GM23338 (cell line): Measurements from ENCODE around the gene ADIG. TPM values are rescaled to one million over a fixed set of nuclear protein-coding genes. Genes with fewer than 3 reads are reported as not detected.

Experiments used
- ATAC-seq: fragments of 200-7000 bp; cut with Tn5 transposase; 3 replicates; pipeline ENCODE4 v1.9.1; 2020
- DNase-seq: peaks from one replicate; pipeline ENCODE4 v3.0.0-alpha.2; 2015; ENCODE audit warnings: low spot score
- H2AFZ ChIP-seq: fragments of 200-600 bp; sonication (generic); 2 replicates; pipeline ENCODE4 v1.8.0; 2016; ENCODE audit warnings: antibody characterized with exemption, mild to moderate bottlenecking, moderate library complexity
- H3F3A ChIP-seq: fragments of 200-600 bp; sonication (generic); replicated peaks from 2 replicates; pipeline ENCODE4 v1.8.0; 2017; ENCODE audit warnings: antibody characterized with exemption, mixed run types, low read depth
- H3K27ac ChIP-seq: fragments of 200-600 bp; sonication (generic); 2 replicates; pipeline ENCODE4 v1.6.1; 2016; ENCODE audit warnings: low read depth
- H3K27me3 ChIP-seq: fragments of 200-600 bp; sonication (generic); 2 replicates; pipeline ENCODE4 v1.8.0; 2016; ENCODE audit warnings: mild to moderate bottlenecking, mixed run types, moderate library complexity; ENCODE audit not compliant: insufficient read depth
- H3K36me3 ChIP-seq: fragments of 200-600 bp; sonication (generic); 2 replicates; pipeline ENCODE4 v1.8.0; 2016; ENCODE audit warnings: mild to moderate bottlenecking; ENCODE audit not compliant: insufficient read depth
- H3K4me1 ChIP-seq: fragments of 200-600 bp; sonication (generic); 2 replicates; pipeline ENCODE4 v1.8.0; 2016; ENCODE audit warnings: mild to moderate bottlenecking, moderate library complexity; ENCODE audit not compliant: insufficient read depth
- H3K4me2 ChIP-seq: fragments of 200-600 bp; sonication (generic); 2 replicates; pipeline ENCODE4 v1.7.1; 2017; ENCODE audit warnings: mixed run types
- H3K4me3 ChIP-seq: fragments of 200-600 bp; sonication (generic); 2 replicates; pipeline ENCODE4 v1.6.1; 2016; ENCODE audit warnings: mixed run types
- H3K79me2 ChIP-seq: fragments of 200-600 bp; sonication (generic); replicated peaks from 2 replicates; pipeline ENCODE4 v1.8.0; 2017; ENCODE audit warnings: mild to moderate bottlenecking; ENCODE audit not compliant: insufficient read depth
- H3K9me2 ChIP-seq: fragments of 200-600 bp; sonication (generic); 2 replicates; pipeline ENCODE4 v1.8.0; 2017; ENCODE audit not compliant: insufficient read depth
- H4K20me1 ChIP-seq: fragments of 200-600 bp; sonication (generic); replicated peaks from 2 replicates; pipeline ENCODE4 v1.8.0; 2017; ENCODE audit warnings: mild to moderate bottlenecking; ENCODE audit not compliant: insufficient read depth
- H3K27ac Mint-ChIP-seq: 2 replicates; pipeline ENCODE4 v1.8.0; 2020; ENCODE audit warnings: inconsistent platforms, mild to moderate bottlenecking, moderate library complexity, mixed read lengths
- H3K27me3 Mint-ChIP-seq: 3 replicates; pipeline ENCODE4 v1.8.0; 2022; ENCODE audit warnings: low read depth, mild to moderate bottlenecking, moderate library complexity, mixed read lengths, inconsistent platforms; ENCODE audit not compliant: insufficient read depth, poor library complexity
- H3K36me3 Mint-ChIP-seq: 3 replicates; pipeline ENCODE4 v1.8.0; 2021; ENCODE audit warnings: low read depth, mild to moderate bottlenecking, inconsistent platforms, moderate library complexity, mixed read lengths
- H3K4me1 Mint-ChIP-seq: 3 replicates; pipeline ENCODE4 v1.8.0; 2020; ENCODE audit warnings: mild to moderate bottlenecking, inconsistent platforms, mixed read lengths
- H3K4me3 Mint-ChIP-seq: 3 replicates; pipeline ENCODE4 v1.8.0; 2021; ENCODE audit warnings: moderate library complexity, mild to moderate bottlenecking, inconsistent platforms, mixed read lengths
- H3K9me3 Mint-ChIP-seq: 3 replicates; pipeline ENCODE4 v1.8.0; 2020; ENCODE audit warnings: moderate library complexity, mild to moderate bottlenecking, inconsistent platforms, mixed read lengths
- CREB1 ChIP-seq: fragments of 250-450 bp; sonication (Bioruptor Pico); IDR thresholded peaks from 2 replicates; pipeline ENCODE4 v1.5.0; 2020; ENCODE audit warnings: low read depth, mild to moderate bottlenecking, moderate library complexity
- EZH2 ChIP-seq: fragments of 200-600 bp; sonication (generic); IDR thresholded peaks from one replicate; pipeline ENCODE4 v1.8.0; 2017; ENCODE audit warnings: antibody characterized with exemption, mild to moderate bottlenecking, low read depth; ENCODE audit not compliant: unreplicated experiment
- JUNB ChIP-seq: IDR thresholded peaks from one replicate; pipeline ENCODE4 v1.6.1; 2016; ENCODE audit warnings: antibody characterized with exemption; ENCODE audit not compliant: unreplicated experiment
- STAT1 ChIP-seq: IDR thresholded peaks from one replicate; pipeline ENCODE4 v1.6.1; 2016; ENCODE audit warnings: antibody characterized with exemption; ENCODE audit not compliant: unreplicated experiment
- ZNF114 ChIP-seq: fragments of 250-450 bp; sonication (Bioruptor Pico); IDR thresholded peaks from 2 replicates; pipeline ENCODE4 v1.5.0; 2020; ENCODE audit warnings: mild to moderate bottlenecking, moderate library complexity
- ZNF331 ChIP-seq: fragments of 250-450 bp; sonication (Bioruptor Pico); IDR thresholded peaks from 2 replicates; pipeline ENCODE4 v1.5.0; 2020; ENCODE audit warnings: low read depth, mild to moderate bottlenecking, moderate library complexity
- polyA plus RNA-seq: library from polyadenylated mRNA; unstranded; fragments of >200 nt; fragmentation: Nextera tagmentation; extraction: Ambion mirVana; gene quantifications from 2 replicates; pipeline ENCODE4 v1.2.1, GENCODE V29; 2016
- total RNA-seq: library from RNA; depleted of rRNA; stranded (reverse); fragments of >200 nt; shearing (Covaris generic); gene quantifications from 2 replicates; pipeline ENCODE4 v1.2.3, GENCODE V29; 2014
- TF ChIP-seq, protein P1 (sequence below), 2 experiments: fragments of 200-600 bp in 1 of 2; sonication (generic) in 1 of 2; conservative IDR thresholded peaks; 2 replicates each; pipeline versions ENCODE4 v1.5.1 to v1.6.1; 2016 to 2017; ENCODE audit warnings: antibody characterized with exemption in 2 of 2, low read depth in 2 of 2, mild to moderate bottlenecking in 2 of 2, moderate library complexity in 1 of 2
- TF ChIP-seq, protein P2 (sequence below): fragments of 250-450 bp; sonication (Bioruptor Pico); IDR thresholded peaks from 2 replicates; pipeline ENCODE4 v1.5.0; 2020; ENCODE audit warnings: mild to moderate bottlenecking, moderate library complexity

Gene ADIG
- total and polyA plus RNA-seq, 2 experiments from 2014 or later: not detected

DNA sequence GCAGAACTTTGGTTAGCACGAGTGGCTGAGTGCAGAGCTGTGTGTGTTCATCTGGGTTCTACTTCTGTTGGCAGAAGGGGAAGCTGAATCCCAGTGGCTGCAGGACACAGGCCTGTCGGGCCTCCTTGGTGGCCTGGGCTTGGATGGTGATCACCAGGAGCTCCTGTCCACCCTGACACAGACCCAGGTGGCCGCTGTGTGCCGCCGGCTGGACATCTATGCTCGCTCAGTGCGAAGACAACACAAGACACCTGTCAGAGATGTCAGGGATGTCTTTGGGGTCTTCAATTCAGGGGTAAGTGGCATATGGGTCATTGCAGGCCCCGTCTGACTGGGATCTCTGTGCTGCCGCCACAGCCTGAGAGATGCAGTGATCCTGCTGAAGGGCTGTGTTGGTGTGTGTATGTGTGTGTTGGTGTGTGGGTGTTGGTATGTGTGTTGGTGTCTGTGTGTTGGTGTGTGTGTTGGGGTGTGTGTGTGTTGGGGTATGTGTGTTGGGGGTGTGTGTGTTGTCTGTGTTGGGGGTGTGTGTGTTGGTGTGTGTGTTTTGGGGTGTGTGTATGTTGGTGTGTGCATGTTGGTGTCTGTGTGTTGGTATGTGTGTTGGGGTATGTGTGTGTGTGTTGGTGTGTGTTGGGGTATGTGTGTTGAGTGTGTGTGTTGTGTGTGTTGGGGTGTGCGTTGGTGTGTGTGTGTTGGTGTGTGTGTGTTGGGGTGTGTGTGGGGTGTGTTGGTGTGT is 46.1 kb downstream of the ADIG start (continued):
- TF ChIP-seq CREB1 (CRISPR knock-in tag) (no peak), ZNF114 (CRISPR knock-in tag) (no peak), ZNF331 (CRISPR knock-in tag) (no peak), EZH2 (no peak)
- TF ChIP-seq, protein P1, sequence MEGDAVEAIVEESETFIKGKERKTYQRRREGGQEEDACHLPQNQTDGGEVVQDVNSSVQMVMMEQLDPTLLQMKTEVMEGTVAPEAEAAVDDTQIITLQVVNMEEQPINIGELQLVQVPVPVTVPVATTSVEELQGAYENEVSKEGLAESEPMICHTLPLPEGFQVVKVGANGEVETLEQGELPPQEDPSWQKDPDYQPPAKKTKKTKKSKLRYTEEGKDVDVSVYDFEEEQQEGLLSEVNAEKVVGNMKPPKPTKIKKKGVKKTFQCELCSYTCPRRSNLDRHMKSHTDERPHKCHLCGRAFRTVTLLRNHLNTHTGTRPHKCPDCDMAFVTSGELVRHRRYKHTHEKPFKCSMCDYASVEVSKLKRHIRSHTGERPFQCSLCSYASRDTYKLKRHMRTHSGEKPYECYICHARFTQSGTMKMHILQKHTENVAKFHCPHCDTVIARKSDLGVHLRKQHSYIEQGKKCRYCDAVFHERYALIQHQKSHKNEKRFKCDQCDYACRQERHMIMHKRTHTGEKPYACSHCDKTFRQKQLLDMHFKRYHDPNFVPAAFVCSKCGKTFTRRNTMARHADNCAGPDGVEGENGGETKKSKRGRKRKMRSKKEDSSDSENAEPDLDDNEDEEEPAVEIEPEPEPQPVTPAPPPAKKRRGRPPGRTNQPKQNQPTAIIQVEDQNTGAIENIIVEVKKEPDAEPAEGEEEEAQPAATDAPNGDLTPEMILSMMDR (conservative IDR thresholded peaks at IDR 0.05; ENCODE audit: low read depth in 2 of 2): no peak

DNA sequence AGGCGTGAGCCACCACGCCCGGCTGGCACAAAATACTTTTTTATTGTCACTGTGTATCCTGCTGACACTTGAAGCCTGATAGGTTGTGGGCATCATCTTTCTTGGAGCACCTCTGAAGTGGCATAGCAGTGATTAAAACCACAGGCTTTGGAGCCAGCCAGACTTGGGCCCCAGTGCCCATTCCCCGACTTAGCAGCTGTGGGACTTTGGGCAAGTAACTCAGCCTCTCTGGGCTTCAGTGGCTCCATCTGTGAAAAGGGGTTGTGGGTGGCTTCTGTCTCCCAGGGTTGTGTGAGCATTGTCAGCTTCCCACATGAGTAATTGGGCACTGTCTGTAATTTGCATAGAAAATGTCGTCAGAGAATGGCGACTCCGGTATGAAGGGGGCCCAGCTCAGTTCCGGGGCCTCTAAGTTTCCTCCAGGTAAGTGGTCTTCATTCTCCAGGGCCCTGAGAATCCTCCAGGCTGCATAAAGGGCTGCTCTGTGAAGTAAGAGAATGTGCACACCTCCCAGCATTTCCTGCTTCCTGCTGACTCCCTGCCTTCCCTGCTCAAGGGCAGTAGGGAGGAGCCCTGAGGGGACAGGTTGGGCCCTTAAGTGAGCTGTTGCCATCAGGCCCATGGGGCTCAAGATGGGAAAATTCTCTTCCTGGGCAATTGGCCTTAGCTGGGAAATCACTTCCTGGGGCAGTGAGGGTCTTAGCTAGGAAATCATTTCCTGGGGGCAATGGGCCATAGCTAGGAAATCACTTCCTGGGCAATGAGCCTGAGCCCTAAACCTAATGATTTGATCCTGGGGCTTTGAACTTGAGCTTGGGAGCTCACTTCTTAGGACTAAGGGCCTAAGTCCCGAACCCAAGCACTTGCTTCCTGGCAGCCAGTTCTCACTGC is 47.8 kb downstream of the ADIG start:
- no peak overlapping the region for H3K4me3 Mint-ChIP-seq
- Histone ChIP-seq H3K4me1 (peaks cover 7% of the 10 kb centered on the region; the same call in 1 of the 2 replicates), H4K20me1 (no peaks in the 10 kb centered on the region), H3K36me3 (no peaks in the 10 kb centered on the region), H3F3A (no peaks in the 10 kb centered on the region), H3K4me3 (no peak overlapping the region), H2AFZ (peak overlapping the region; percentile 80), H3K27ac (no peak overlapping the region), H3K79me2 (no peaks in the 10 kb centered on the region), H3K4me2 (0 out of 2 replicates have a peak overlapping the region, but pooled peaks have one; percentile 15), H3K9me2 (no peaks in the 10 kb centered on the region), H3K27me3 (no peaks in the 10 kb centered on the region)
- DNase-seq: peak; percentile 50
- no peak overlapping the region for H3K27ac Mint-ChIP-seq
- ATAC-seq: peak; percentile 50
- 0 out of 3 replicates have a peak, but pooled peaks cover 3% of the 10 kb centered on the region for H3K36me3 Mint-ChIP-seq
- TF ChIP-seq STAT1 (no peak), JUNB (no peak), CREB1 (CRISPR knock-in tag) (no peak)
- TF ChIP-seq, protein P2, sequence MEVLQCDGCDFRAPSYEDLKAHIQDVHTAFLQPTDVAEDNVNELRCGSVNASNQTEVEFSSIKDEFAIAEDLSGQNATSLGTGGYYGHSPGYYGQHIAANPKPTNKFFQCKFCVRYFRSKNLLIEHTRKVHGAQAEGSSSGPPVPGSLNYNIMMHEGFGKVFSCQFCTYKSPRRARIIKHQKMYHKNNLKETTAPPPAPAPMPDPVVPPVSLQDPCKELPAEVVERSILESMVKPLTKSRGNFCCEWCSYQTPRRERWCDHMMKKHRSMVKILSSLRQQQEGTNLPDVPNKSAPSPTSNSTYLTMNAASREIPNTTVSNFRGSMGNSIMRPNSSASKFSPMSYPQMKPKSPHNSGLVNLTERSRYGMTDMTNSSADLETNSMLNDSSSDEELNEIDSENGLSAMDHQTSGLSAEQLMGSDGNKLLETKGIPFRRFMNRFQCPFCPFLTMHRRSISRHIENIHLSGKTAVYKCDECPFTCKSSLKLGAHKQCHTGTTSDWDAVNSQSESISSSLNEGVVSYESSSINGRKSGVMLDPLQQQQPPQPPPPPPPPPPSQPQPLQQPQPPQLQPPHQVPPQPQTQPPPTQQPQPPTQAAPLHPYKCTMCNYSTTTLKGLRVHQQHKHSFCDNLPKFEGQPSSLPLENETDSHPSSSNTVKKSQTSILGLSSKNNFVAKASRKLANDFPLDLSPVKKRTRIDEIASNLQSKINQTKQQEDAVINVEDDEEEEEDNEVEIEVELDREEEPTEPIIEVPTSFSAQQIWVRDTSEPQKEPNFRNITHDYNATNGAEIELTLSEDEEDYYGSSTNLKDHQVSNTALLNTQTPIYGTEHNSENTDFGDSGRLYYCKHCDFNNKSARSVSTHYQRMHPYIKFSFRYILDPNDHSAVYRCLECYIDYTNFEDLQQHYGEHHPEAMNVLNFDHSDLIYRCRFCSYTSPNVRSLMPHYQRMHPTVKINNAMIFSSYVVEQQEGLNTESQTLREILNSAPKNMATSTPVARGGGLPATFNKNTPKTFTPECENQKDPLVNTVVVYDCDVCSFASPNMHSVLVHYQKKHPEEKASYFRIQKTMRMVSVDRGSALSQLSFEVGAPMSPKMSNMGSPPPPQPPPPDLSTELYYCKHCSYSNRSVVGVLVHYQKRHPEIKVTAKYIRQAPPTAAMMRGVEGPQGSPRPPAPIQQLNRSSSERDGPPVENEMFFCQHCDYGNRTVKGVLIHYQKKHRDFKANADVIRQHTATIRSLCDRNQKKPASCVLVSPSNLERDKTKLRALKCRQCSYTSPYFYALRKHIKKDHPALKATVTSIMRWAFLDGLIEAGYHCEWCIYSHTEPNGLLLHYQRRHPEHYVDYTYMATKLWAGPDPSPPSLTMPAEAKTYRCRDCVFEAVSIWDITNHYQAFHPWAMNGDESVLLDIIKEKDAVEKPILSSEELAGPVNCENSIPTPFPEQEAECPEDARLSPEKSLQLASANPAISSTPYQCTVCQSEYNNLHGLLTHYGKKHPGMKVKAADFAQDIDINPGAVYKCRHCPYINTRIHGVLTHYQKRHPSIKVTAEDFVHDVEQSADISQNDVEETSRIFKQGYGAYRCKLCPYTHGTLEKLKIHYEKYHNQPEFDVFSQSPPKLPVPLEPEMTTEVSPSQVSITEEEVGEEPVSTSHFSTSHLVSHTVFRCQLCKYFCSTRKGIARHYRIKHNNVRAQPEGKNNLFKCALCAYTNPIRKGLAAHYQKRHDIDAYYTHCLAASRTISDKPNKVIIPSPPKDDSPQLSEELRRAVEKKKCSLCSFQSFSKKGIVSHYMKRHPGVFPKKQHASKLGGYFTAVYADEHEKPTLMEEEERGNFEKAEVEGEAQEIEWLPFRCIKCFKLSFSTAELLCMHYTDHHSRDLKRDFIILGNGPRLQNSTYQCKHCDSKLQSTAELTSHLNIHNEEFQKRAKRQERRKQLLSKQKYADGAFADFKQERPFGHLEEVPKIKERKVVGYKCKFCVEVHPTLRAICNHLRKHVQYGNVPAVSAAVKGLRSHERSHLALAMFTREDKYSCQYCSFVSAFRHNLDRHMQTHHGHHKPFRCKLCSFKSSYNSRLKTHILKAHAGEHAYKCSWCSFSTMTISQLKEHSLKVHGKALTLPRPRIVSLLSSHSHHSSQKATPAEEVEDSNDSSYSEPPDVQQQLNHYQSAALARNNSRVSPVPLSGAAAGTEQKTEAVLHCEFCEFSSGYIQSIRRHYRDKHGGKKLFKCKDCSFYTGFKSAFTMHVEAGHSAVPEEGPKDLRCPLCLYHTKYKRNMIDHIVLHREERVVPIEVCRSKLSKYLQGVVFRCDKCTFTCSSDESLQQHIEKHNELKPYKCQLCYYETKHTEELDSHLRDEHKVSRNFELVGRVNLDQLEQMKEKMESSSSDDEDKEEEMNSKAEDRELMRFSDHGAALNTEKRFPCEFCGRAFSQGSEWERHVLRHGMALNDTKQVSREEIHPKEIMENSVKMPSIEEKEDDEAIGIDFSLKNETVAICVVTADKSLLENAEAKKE (CRISPR knock-in tag): no peak
- TF ChIP-seq, protein P1 (conservative IDR thresholded peaks at IDR 0.05; ENCODE audit: low read depth in 2 of 2): no peak
- H3K9me3 Mint-ChIP-seq: peaks cover 4% of the 10 kb centered on the region; the same call in 1 of the 3 replicates
- peaks cover 19% of the 10 kb centered on the region for H3K4me1 Mint-ChIP-seq
- H3K27me3 Mint-ChIP-seq: peaks cover 7% of the 10 kb centered on the region
